Limb (tissue), 2 donors: ENCODE results near the gene ITPR2.
"Not testable (repeated sequence)": the region's sequence is repeated elsewhere in the genome, so short reads cannot be mapped to it uniquely, and the experiment has no call there.

ENCODE experiments used
- DNase-seq, 2 donors: peaks; one replicate each; pipeline ENCODE4 v3.0.0-alpha.2; 2016; ENCODE audit errors: extremely low spot score in 2 of 2

ITPR2 gene

DNA sequence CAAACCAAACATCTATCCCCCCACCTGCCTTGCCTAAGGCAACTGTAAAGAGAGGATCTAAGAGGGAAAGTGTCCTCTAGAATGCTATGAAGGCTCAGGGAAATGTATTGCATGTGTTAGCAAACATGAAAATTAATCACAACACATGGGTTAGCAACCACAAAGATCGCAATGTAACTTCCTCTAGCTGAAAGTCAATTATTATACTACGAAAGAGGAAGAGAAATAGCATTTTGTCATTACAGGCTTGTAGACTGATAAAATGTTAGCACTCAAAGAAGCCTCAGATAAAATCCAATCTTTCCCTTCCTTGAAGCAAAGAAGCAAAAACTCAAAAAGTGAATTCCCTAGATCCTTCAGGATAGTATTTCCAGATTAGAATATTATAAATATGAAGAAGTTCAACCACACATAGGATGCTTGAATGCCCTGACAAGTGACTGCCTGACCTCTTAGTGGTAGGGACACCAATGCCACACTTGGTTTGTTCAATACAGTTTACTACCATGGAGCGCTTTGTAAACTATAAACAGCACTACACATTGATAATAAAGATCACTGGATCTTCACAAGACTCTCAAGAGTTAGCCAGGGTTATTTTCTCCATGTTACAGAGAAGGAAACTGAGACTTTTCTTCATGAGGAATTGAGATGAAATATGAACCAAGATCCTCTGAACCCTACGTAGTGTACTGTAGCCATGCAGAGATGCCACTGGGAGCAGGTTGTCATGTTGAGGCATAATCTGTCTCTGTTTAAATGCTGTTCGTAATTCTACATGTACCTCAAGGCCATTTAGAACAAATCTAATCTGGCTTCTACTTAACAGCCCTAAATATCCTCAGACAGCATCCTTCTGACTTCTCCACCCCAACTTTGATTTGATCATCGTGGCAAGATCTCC is 100.7 kb downstream of the ITPR2 start:
- no peak for DNase-seq

DNA sequence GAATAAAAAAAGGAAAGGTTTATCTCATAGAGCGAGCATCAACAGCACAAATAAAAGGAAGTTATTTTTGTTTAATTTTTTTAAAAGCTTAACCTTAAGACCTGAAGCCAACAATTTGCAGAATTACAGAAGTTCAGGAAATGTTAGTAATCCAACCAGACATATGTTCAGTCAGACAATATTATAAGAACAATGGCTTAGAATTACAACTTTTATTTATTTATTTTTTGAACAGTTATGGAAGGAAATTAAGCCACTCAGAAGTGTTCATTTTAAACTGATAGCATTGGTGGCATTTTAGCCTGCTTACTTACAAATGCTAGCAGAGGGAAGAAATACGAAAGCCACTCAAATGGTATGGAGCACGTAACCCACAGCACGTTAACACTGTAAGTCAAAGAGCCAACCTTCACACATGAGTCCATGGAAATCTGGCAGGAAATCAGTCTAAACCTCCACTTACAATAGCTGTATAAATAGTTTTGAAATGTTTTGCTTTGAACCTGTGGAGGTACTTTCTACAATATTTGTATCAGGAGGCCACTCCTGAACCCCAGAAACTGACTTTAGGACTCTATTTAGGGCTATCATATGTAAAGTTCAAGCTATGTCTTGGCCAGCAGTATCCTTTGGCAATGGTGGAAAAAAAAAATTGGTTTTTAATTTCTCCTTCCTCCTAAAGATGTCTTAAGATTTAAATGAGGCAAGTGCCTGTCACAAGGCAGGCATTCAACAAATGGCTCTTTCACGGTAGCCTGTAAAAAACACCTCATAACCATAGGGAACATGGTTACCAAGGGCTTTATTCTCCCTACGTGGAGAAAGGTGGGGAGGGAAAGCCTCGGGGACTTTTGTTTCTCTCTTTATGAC is 102.3 kb downstream of the ITPR2 start:
- no peak for DNase-seq

DNA sequence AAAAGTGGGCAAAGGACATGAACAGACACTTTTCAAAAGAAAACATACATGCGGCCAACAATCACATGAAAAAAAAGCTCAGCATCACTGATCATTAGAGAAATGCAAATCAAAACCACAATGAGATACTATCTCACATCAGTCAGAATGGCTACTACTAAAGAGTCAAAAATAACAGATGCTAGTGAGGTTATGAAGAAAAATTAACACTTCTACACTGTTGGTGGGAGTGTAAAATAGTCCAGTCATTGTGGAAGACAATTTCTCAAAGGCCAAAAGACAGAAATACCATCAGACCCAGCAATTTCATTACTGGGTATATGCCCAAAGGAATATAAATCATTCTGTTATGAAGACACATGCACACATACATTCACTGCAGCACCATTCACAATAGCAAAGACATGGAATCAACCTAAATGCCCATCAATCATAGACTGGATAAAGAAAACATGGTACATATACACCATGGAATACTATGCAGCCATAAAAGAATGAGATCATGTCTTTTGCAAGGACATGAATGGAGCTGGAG is 103.8 kb downstream of the ITPR2 start:
- DNase-seq: not testable (repeated sequence)

DNA sequence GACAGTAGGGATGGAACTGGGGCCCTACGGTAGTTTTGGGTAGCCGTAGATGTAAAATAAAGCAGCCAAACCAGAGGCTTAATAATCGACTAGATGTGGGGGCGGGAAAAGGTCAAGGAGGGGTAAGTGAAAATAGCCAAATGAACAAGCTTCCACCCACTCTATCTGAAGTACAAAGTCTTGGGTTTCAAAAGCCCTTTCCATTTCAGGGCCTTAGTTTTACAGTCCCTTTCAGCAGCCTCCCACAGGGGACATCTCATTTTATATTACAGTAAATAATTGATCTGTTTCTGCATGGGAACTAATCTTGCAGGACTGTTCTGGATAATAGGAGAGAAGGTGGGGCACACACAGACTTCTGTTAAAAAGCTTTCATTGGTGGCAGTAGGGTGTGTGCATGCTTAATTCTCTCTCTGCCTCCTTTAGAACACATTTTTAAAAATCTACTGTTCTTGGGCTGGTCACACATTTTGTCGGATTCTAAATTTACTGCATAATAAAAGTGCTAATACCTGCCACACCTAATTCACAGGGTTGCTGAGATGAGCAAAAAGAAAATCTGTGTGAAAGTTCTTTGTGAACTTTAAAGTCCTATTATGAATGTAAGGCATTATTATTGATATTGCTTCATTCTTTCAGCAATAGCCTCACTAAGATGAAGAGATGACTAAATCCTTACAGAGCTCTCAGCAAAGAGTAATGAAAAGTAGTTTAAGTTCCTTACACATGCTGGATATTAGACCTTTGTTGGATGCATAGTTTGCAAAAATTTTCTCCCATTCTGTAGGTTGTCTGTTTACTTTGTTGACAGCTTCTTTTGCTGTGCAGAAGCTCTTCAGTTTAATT is 104.6 kb downstream of the ITPR2 start:
- no peak for DNase-seq

DNA sequence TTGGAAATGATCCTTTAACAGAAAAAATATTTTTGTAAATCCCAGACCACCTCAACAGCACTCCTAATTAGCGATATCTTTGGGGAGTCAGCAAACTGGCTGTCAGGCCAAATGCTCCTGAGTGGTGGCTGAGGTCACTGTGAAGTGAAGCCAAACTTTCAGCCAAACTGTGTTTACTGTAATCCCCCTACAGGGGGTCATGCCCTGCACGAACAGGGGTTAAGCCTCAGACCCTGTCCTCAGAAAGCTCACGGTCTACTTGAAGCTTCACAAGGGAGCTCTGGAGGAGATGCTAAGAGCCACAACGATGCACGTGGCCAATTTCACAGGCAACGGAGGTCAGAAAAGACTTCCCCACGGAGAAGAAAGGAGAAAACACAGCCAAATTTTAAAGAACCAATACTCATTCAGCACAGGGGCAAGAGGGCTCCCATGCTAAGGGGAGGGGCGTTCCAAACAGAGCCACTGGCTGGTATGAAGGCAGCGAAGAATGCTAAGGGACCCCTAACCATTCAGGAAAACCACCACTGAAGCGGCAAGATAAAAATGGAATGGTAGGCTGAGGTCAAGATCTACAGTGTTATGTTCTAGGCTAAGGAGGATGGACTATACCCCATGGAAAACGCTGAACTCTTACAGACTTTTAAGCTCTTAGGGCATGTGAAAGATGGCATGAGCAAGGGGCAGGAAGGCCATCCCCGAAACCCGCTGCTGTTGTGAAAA is 105.4 kb downstream of the ITPR2 start:
- no peak for DNase-seq

DNA sequence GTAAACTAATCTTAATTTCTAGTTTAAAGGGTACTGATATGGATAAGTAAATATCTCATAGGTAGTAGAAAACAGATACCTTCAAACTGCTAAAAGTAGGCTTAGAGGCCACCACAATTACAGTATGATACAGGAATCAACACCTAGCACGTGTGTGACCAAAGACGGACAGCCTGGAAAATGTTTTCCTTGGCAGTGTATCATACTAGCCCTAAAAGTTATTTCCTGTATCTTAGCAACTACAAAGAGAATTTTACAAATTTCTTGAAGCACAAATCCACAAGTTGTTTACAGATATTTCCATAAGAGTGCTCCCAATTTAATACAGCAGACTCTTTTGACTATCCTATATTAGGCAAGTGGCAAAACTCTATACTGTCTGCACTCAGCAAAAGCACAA is 106.0 kb downstream of the ITPR2 start:
- DNase-seq: no peak

DNA sequence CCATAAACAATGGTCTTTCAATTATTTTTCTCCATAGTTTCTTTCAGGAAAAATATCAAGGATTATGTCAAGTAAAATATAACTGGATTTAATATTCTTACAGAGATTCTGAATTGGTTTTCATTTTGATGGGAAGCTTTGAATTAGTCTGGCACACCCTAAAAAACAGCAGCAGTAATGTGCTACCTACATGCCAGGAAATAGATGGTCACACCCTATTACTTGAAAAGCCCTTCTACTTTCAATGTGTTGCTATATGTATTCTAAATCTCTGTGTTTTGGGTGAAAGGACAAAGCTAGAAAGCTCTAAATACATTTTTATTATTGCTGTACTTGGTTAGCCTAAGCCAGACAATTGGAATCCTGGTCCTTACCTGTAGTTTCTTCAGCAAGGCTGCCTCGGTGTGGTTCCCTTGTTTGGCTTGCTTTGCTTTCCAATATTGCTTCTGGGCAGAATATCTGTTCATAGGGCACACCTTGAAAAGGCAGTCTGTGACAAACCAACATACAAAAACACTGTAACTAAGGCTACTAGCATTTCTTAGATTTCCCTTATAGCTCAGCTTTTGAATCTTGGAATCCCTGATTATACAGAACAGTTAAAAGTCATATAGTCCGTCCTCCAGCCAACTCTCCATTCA is 107.6 kb downstream of the ITPR2 start:
- DNase-seq: no peak

DNA sequence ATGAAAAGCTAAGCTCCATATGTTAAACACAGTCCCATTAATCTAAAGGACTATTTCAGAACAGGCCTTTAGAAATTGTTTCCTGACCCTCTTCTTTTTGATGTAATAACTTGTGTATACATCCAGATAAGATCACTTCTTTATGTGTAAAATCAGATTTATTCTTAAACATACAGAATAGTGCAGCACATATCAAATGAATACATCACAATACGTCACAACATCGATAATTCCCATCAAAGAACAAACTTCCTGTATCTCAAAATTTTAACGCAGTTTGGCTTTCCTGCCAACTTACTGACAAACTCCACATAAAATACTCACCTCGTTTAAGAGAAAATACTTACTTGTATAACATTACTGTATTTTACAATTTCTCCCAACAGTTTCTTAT is 108.7 kb downstream of the ITPR2 start:
- DNase-seq: no peak

DNA sequence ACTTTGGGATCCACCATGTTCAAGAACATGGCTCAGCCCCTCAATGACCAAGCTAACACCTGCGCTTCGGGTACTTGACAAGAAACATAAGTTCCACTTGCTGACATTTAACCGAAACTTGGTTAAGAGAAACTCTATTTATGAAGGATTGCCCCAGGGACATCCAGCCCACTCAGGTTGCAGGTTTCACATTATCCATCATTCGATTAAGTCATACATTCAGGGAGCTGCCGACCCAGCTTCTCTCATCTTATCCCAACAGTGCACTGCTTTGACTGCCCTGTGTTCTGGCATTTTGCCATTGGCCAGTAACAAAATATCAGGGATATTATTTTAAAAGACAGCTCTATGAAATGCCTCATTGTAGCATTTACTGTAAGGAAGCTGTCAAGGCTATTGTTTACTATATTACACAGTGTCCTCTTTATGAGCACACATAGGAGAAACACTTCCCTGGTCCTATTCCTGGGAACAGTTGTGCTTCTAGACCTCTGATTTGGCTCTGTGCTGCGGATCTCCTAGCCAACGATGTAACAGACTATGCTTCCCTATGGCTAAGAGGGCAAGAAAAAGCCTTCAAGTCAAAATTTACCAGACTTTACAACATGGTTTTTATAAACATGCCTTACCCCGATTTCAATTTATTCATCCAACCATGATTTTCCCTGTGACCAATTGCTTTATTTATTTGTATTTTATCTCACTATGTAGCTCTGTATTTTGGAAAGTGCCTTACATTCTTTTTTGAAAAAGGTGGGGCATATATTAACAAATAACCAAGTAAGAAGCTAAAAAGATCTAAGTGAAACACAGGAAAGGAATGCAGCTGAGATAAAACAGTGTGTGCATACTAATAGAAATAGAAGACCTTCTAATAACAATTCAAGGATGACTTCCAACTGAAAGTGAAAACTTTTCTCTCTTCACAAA is 109.3 kb downstream of the ITPR2 start:
- DNase-seq: no peak

DNA sequence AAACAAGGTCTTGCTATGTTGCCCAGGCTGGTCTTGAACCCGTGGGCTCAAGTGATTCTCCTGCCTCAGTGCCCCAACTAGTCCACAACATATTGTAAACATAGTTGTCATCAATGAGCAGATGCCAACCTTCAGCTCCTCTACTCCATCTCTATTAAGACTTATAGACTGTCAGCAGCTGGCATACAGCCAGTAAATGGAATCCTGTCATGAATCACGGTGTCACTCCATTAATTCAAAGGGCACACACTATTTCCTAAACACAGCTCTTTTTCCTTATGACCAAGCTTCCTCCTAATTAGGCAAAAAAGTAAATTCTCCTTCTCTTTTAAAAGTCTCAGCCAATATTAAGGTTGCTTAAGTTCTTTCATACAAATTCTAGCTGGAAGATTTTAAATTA is 111.2 kb downstream of the ITPR2 start:
- DNase-seq: no peak

DNA sequence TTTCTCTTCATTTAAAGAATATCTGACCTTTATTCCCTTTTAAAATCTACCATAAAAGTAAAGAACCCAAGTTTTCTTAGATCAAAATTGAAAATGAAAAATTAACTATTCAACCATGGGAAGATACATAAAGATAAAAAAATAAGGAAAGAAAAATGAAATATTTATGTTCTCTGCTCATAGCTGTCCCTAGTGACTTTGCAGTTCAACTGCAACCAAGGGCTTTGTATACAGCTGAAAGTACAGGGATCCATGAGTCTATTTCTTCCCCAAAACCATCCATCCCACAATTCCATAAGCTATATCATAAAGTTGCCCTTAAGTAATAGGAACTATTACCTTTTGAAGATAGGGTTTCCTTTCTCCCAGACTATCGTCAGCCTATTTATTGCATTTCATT is 113.1 kb downstream of the ITPR2 start:
- no peak for DNase-seq

DNA sequence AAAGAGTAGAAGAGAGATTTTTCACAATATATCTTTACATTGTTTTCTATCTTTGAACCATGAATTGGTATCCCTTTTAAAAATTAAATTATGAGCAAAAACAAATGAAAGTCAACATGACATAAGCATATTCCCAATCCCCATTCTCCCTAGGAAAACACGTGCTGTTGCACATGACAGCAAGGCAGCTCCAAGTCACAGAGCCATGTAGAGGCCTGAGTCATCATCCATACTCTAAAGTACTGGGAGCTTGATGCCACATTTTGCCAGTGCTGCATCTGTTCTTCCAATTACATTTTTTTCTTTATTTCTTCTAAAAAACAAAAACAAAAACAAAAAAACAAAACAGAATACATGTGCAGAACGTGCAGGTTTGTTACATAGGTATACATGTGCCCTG is 115.2 kb downstream of the ITPR2 start:
- DNase-seq: no peak

DNA sequence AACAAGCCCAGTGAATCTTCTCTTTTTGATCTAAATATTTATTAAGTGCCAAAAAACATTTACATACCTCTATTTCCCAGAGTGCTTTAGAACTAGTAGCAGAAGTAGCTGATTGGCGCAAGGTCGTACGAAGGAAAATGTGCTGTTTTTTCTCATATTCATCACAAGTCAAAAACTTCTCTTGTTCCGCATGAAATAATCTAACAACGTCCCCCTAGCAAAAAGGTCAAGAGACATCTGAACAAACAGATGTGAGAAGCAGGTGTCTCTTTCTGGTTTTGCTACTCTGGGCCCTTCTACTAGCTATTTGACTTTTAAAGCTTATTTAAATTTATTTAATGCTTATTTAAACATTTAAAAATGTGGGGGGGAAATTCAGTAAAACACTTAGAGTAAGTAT is 117.8 kb downstream of the ITPR2 start:
- DNase-seq: no peak

DNA sequence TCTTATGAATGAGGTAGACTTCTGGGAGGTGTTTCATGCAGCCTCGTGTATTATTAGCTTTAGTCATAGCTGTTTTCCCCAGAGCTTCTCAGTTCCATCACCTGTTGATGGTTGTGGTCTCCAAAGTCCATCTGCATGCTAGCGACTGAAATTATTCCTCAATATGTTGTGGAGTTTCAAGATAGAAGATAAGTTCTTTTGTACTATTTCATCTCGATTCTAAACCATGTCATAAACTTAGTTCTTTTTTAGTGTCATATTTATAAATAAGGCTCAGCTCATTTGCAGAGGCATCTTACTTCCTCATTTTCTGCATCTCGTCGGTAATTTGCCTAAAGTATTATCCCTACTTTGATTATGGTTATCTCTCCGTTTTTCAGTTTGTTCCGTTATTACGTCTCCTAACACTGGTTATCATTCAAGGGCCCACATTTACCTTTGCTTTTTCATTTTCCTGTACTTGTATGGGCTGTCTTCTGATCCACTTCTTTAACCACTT is 119.1 kb downstream of the ITPR2 start:
- DNase-seq: no peak

DNA sequence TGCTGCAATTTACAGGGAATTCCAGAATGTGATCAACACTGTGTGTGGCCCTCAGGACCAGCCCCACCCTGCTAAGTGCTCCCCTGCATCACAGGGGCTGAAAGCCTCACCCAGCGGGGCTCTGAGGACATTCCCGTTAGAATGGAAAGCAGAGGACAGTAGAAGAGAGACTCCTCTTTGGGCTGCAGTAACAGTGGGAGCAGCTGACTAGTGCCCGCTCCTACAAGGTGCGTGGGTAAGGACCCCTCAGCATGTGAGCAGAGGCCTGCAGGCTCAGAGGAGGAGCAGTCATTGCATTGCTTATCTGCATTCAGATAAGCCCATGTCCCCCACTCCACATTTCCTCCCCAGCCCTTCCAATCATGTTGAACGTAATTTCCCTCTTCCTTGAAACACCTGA is 120.1 kb downstream of the ITPR2 start:
- no peak for DNase-seq

DNA sequence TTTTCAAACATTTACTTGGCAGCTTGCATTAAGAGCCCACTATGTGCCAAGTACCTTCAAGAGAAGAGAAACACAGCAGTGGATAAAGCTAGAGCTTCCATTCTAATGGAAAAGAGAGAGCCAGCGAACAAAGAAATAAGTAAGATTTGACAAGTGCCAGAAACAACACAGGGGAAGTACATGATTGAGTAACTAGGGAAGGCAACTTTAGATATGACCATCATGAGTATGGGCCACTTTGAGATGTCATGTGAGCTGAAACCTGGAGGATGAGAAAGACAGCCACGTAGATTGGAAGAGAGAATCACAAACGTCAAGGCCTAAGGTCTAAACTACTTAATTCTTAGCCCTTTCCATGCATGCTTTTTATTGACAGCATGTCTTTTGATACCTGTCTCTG is 121.4 kb downstream of the ITPR2 start:
- no peak for DNase-seq

DNA sequence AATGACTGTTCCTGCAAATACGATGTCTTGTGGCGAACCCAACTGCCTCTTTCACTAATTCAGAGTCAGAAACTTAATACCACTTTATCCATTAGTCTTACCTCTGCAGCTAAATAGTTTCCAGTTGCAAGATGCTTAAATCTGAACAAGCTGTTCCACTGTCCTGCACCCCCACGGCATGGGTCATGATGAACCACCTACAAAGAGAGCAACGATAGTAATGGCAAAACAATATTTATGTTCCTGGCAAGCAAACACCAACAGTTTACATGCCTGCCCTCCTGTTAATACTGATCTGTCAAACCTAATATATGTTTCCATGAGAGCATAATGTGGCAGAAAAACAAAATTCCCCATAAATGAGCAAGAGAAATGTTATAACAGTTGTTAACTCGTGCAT is 121.9 kb downstream of the ITPR2 start:
- no peak for DNase-seq

DNA sequence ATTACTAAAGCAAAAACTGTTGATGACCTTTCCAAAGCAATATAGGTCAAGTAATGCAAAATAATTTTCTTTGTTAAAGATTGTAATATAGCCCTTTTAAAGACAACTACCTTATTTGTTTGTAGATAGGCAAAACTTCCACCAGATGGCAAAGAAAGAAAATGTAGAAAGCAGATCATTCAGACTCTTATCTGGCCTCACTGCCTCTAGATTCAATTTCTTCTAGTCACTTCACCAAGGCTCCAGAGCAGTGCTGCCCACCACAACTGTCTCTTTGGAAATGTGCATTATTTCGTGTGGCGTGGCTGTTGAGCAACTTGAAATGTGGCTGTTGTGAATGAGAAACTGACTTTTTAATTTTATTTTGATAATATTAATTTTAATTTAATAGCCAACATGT is 127.1 kb downstream of the ITPR2 start:
- no peak for DNase-seq
